ENCODE data around the gene ACSS2.

ACSS2 gene

GRCh38 chr20:34976286-34976685, 99.9 kb downstream of the ACSS2 start:
- H3K27me3 ChIP-seq (replicated peaks; ENCODE audit: insufficient read depth, low read length) = no peaks in the 10 kb centered on the region; the same call in 1 of the 2 replicates
- no peak for DNase-seq
- H3K9me3 ChIP-seq (replicated peaks; ENCODE audit: insufficient read depth, low read length) = no peaks in the 10 kb centered on the region
- no peak overlapping the region for H3K9ac ChIP-seq (ENCODE audit: low read length)
- no peak overlapping the region for H3K4me2 ChIP-seq (ENCODE audit: low read depth, low read length)
- no peaks in the 10 kb centered on the region for H3K36me3 ChIP-seq (replicated peaks; ENCODE audit: insufficient read depth, low read length)
- H2AFZ ChIP-seq (ENCODE audit: low read length) = no peak overlapping the region
- H3K27ac ChIP-seq (ENCODE audit: low read length) = no peak overlapping the region
- H3K4me3 ChIP-seq (ENCODE audit: low read length) = no peak overlapping the region
- H3F3A ChIP-seq (ENCODE audit: insufficient read depth, low read length) = no peaks in the 10 kb centered on the region
- H3K9me2 ChIP-seq (replicated peaks; ENCODE audit: insufficient read depth, low read length) = no peaks in the 10 kb centered on the region
- no peaks in the 10 kb centered on the region for H4K20me1 ChIP-seq (ENCODE audit: insufficient read depth, low read length)
- H3K4me1 ChIP-seq (ENCODE audit: low read length) = no peaks in the 10 kb centered on the region
- no peaks in the 10 kb centered on the region for H3K79me2 ChIP-seq (ENCODE audit: low read length)
- TF ChIP-seq, protein P1, sequence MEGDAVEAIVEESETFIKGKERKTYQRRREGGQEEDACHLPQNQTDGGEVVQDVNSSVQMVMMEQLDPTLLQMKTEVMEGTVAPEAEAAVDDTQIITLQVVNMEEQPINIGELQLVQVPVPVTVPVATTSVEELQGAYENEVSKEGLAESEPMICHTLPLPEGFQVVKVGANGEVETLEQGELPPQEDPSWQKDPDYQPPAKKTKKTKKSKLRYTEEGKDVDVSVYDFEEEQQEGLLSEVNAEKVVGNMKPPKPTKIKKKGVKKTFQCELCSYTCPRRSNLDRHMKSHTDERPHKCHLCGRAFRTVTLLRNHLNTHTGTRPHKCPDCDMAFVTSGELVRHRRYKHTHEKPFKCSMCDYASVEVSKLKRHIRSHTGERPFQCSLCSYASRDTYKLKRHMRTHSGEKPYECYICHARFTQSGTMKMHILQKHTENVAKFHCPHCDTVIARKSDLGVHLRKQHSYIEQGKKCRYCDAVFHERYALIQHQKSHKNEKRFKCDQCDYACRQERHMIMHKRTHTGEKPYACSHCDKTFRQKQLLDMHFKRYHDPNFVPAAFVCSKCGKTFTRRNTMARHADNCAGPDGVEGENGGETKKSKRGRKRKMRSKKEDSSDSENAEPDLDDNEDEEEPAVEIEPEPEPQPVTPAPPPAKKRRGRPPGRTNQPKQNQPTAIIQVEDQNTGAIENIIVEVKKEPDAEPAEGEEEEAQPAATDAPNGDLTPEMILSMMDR (IDR thresholded peaks at IDR 0.05; ENCODE audit: low read length) = no peak
- no peak for TF ChIP-seq EZH2phosphoT487 (IDR thresholded peaks at IDR 0.05; ENCODE audit: low read length)
- TF ChIP-seq EZH2 (optimal IDR thresholded peaks at IDR 0.05; ENCODE audit: low read depth, low read length) = no peak
